Activated gamma-delta T cell (primary cell): Measurements from ENCODE around the gene CLECL1.
"Not testable (repeated sequence)": the region's sequence is repeated elsewhere in the genome, so short reads cannot be mapped to it uniquely, and the experiment has no call there.

Experiments used
- DNase-seq: peaks from one replicate; lab custom pipeline; 2025; lab: John Stamatoyannopoulos, UW

CLECL1 gene

DNA sequence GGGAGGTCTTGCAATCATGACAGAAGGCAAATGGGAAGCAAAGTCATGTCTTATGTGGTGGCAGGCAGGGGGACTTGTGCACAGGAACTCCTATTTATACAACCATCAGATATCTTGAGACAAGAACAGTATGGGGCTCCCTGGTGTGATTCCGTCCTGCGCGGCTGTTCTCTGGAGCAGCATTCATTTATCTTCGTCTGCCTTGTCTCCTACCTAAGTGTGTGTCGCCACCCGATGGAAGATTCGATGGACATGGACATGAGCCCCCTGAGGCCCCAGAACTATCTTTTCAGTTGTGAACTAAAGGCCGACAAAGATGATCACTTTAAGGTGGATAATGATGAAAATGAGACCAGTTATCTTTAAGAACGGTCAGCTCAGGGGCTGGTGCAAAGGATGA is 37.7 kb downstream of the CLECL1 start:
- DNase-seq: not testable (repeated sequence)

DNA sequence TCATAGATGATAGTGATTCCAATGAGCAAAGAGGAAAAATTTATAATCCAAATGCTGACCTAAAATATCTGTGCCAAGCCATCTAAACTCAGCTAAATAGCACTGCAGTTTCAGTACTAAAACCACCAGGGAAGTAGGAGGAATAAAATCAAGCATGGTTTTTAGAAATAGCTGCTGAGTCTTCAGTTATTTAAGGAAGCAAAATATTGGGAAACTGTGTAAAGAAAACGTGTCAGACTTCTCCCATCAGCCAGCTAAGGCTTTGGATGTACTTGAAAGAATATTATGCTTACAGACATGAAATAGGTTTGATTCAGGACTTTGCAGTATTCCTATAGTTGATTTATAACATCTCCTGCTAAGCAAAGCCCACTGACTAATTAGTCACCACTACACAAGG is 38.7 kb downstream of the CLECL1 start:
- DNase-seq: no peak

DNA sequence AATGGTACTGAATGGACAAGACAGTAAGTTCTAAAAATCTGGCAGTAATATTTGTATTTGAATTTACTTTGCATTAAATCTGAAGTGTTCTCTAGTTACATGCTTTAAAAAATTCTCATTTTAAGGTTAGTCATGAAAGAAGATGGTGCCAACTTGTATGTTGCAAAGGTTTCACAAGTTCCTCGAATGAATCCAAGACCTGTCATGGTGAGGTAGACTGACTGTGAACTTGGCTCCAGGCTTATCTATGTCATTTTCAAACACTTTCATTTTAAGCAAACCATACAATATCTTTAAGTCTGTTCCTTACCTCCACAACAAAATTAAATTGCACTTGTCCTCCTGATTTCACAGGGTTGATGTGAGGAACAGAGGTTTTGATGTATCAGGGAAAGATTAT is 40.0 kb downstream of the CLECL1 start:
- no peak for DNase-seq

DNA sequence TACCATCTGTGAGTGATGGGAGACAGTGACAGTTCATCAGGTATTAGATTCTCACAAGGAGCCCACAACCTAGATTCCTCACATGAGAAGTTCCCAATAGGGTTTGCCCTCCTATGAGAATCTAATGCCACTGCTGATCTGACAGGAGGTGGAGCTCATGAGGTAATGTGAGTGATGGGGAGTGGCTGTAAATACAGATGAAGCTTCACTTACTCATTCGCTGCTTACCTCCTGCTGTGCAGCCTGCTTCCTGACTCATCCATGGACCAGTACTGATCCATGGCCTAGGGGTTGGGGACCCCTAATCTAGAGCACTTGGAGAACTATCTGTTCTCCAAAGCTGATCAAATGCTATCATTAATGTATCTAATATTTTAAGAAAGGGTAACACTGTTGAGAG is 45.7 kb downstream of the CLECL1 start:
- no peak for DNase-seq

DNA sequence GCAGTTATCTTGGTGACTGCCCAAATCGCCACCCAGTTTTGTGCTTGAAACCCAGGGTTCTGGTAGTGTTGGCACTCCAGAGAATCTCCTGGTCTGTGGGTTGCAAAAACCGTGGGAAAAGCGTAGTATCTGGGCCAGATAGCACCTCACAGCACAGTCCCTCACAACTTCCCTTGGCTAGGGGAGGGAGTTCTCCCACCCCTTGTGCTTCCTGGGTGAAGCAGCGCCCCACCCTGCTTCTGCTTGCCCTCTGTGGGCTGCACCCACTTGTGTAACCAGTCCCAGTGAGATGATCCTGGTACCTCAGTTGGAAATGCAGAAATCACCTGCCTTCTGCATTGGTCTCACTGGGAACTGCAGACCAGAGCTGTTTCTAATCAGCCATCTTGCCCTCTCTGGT is 47.0 kb downstream of the CLECL1 start:
- no peak for DNase-seq

DNA sequence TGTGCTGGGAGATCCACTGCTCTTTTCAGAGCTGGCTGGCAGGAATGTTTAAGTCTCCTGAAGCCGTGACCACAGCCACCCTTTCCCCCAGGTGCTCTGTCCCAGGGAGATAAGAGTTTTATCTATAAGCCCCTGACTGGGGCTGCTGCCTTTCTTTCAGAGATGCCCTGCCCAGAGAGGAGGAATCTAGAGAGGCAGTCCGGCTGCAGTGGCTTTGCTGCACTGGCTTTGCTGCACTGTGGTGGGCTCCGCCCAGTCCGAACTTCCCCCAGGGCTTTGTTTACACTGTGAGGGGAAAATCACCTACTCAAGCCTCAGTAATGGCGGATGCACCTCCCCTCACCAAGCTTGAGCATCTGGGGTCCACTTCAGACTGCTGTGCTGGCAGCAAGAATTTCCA is 47.5 kb downstream of the CLECL1 start:
- DNase-seq: not testable (repeated sequence)

DNA sequence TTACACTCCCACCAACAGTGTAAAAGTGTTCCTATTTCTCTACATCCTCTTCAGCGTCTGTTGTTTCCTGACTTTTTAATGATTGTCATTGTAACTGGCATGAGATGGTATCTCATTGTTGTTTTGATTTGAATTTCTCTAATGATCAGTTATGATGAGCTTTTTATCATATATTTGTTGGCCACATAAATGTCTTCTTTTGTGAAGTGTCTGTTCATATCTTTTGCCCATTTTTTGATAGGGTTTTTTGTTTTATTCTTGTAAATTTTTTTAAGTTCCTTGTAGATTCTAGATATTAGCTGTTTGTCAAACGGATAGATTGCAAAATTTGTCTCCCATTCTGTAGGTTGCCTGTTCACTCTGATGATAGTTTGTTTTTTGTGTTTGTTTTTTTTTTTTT is 49.9 kb downstream of the CLECL1 start:
- DNase-seq: not testable (repeated sequence)

DNA sequence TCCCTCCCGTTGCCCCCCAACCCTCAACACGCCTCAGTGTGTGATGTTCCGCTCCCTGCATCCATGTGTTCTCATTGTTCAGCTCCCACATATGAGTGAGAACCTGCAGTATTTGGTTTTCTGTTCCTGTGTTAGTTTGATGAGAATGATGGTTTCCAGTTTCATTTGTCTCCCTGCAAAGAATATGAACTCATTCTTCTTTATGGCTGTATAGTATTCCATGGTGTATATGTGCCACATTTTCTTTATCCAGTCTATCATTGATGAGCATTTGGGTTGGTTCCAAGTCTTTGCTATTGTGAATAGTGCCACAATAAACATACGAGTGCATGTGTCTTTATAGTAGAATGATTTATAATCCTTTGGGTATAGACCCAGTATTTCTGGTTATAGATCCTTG is 50.4 kb downstream of the CLECL1 start:
- DNase-seq: not testable (repeated sequence)

DNA sequence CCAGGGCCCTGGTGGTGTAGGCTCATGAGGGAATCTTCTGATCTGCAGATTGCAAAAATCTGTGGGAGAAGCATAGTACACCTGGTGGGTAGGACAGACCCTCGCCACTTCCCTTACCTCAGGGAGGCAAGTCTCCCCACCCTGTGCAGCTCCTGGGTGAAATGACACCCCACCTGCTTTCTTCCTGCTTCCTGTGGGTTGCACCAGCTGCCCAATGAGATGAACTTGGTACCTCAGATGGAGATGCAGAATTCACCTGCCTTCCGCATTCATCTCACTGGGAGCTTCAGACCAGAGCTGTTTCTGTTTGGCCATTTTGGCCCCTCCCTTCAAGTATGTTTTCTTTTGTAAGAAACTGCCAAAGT is 58.7 kb downstream of the CLECL1 start:
- no peak for DNase-seq

DNA sequence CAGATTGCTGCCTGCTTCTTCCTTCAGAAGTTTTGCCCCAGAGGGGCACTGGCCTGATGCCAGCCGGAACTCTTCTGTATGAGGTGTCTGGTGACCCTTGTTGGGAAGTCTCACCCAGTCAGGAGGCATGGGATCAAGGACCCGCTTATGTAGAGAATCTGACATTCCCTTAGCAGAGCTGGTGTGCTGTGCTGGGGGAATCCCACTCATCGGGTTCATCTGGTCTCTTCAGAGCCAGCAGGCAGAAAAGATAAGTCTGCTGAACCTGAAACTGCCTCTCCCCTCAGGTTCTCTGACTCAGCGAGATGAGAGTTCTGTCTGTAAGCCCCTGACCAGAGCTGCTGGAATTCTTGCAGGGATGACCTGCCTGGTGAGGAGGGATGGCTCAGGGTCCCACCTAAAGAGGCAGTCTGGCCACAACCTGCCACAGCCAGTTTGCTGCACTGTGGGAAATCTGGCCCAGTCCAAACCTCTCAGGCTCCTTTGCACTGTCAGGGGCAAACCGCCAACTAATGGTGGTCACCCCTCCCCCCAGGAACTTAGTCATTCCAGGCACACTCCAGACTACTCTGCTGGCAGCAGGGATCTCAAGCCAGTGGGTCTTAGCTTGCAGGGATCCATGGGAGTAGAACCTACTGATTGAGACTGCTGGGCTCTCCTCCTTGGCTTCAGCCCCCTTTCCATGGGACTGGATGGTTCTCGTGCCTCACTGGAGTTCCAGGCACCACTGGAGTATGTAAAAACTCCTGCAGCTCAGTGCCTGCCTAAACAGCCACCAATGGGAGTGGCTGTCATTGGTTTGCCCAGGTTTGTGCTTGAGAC is 59.3 kb downstream of the CLECL1 start:
- no peak for DNase-seq
